Keratinocyte (primary cell): ENCODE results near the gene ZDHHC9. TPM values are rescaled to one million over a fixed set of nuclear protein-coding genes. Genes with fewer than 3 reads are reported as not detected.

Source experiments
- DNase-seq: peaks from one replicate; pipeline ENCODE4 v3.0.0-alpha.2; 2011; ENCODE audit warnings: low read depth, missing footprints, low spot score
- FAIRE-seq: peaks from 2 replicates; lab custom pipeline; 2011; peaks lifted over from hg19 to GRCh38; lab: Jason Lieb, UNC
- H2AFZ ChIP-seq: 2 replicates; pipeline ENCODE4 v1.6.0; 2012; ENCODE audit warnings: low read length, control low read depth, inconsistent platforms; ENCODE audit not compliant: control insufficient read depth
- H3K27ac ChIP-seq: 2 replicates; pipeline ENCODE4 v1.5.1; 2011; ENCODE audit warnings: low read length; ENCODE audit not compliant: control insufficient read depth, insufficient read depth
- H3K27me3 ChIP-seq: 3 replicates; pipeline ENCODE4 v1.6.0; 2011; ENCODE audit warnings: low read length; ENCODE audit not compliant: control insufficient read depth, insufficient read depth; ENCODE audit errors: extremely low read depth
- H3K36me3 ChIP-seq, 2 experiments: 2 replicates in 1 of 2; 3 replicates in 1 of 2; pipeline ENCODE4 v1.5.1; 2011; ENCODE audit warnings: low read length in 2 of 2, mild to moderate bottlenecking in 1 of 2; ENCODE audit not compliant: control insufficient read depth in 2 of 2, insufficient read depth in 2 of 2; ENCODE audit errors: extremely low read depth in 1 of 2
- H3K4me1 ChIP-seq: 3 replicates; pipeline ENCODE4 v1.5.1; 2011; ENCODE audit warnings: low read length; ENCODE audit not compliant: control insufficient read depth, insufficient read depth; ENCODE audit errors: extremely low read depth
- H3K4me2 ChIP-seq: 3 replicates; pipeline ENCODE4 v1.6.0; 2011; ENCODE audit warnings: low read depth, low read length; ENCODE audit not compliant: control insufficient read depth, insufficient read depth; ENCODE audit errors: extremely low read depth
- H3K4me3 ChIP-seq, 3 experiments: fragments of 200-600 bp in 1 of 3; sonication (generic) in 1 of 3; 2 replicates in 2 of 3; 3 replicates in 1 of 3; pipeline ENCODE4 v1.5.1; 2011 to 2016; ENCODE audit warnings: low read length in 3 of 3, mild to moderate bottlenecking in 3 of 3, control low read depth in 2 of 3, inconsistent platforms in 1 of 3, low read depth in 1 of 3, mixed read lengths in 1 of 3, mixed run types in 1 of 3, moderate library complexity in 1 of 3; ENCODE audit not compliant: control insufficient read depth in 2 of 3, insufficient read depth in 2 of 3; ENCODE audit errors: extremely low read depth in 1 of 3
- H3K79me2 ChIP-seq: 2 replicates; pipeline ENCODE4 v1.6.0; 2012; ENCODE audit warnings: low read length; ENCODE audit not compliant: control insufficient read depth, insufficient read depth
- H3K9ac ChIP-seq: 3 replicates; pipeline ENCODE4 v1.6.0; 2011; ENCODE audit warnings: low read length; ENCODE audit not compliant: control insufficient read depth, insufficient read depth; ENCODE audit errors: extremely low read depth
- H3K9me1 ChIP-seq: 3 replicates; pipeline ENCODE4 v1.6.0; 2011; ENCODE audit warnings: low read length; ENCODE audit not compliant: control insufficient read depth, insufficient read depth; ENCODE audit errors: extremely low read depth
- H3K9me3 ChIP-seq: 2 replicates; pipeline ENCODE4 v1.5.1; 2012; ENCODE audit warnings: low read depth, low read length; ENCODE audit not compliant: control insufficient read depth
- H4K20me1 ChIP-seq: 3 replicates; pipeline ENCODE4 v1.6.0; 2011; ENCODE audit warnings: low read length; ENCODE audit not compliant: control insufficient read depth, insufficient read depth; ENCODE audit errors: extremely low read depth
- EZH2 ChIP-seq: IDR thresholded peaks from one replicate; pipeline ENCODE4 v1.6.1; 2012; ENCODE audit warnings: inconsistent platforms, mild to moderate bottlenecking, low read length, moderate library complexity
- dilution Hi-C: fragments of 300-500 bp; cut with MboI; formaldehyde crosslinking; loops from one replicate; pipeline ENCODE4 v1.7.0; 2020; ENCODE audit warnings: low sequenced_read_pairs; ENCODE audit not compliant: extremely low pct_ligation_motif_present
- polyA plus RNA-seq, 5 experiments: library from polyadenylated mRNA; depleted of rRNA in 3 of 5; stranded (reverse) in 3 of 5; stranded (forward) in 1 of 5; unstranded in 1 of 5; fragments of >200 nt; gene quantifications; 1 replicate in 1 of 5; 2 replicates in 3 of 5; 3 replicates in 1 of 5; pipeline versions ENCODE4 v1.2.1 to v1.2.3, GENCODE V29; 2011 to 2012; ENCODE audit warnings: missing spikeins in 2 of 5, low read depth in 1 of 5, low replicate concordance in 1 of 5
- TF ChIP-seq, protein P1 (sequence below), 3 experiments: IDR thresholded peaks in 1 of 3; conservative IDR thresholded peaks in 1 of 3; optimal IDR thresholded peaks in 1 of 3; 2 replicates in 2 of 3; 3 replicates in 1 of 3; pipeline versions ENCODE3 to v1.5.1; 2011; ENCODE audit warnings: low read length in 3 of 3, mild to moderate bottlenecking in 3 of 3, moderate library complexity in 2 of 3, control low read depth in 1 of 3, inconsistent platforms in 1 of 3; ENCODE audit not compliant: insufficient read depth in 2 of 3; ENCODE audit errors: extremely low read depth in 1 of 3

The ZDHHC9 gene
- polyA plus RNA-seq, 1 donor (not counting 4 experiments of a cell fraction or from before 2014, with no cell fraction given) = 30.0 TPM

DNA sequence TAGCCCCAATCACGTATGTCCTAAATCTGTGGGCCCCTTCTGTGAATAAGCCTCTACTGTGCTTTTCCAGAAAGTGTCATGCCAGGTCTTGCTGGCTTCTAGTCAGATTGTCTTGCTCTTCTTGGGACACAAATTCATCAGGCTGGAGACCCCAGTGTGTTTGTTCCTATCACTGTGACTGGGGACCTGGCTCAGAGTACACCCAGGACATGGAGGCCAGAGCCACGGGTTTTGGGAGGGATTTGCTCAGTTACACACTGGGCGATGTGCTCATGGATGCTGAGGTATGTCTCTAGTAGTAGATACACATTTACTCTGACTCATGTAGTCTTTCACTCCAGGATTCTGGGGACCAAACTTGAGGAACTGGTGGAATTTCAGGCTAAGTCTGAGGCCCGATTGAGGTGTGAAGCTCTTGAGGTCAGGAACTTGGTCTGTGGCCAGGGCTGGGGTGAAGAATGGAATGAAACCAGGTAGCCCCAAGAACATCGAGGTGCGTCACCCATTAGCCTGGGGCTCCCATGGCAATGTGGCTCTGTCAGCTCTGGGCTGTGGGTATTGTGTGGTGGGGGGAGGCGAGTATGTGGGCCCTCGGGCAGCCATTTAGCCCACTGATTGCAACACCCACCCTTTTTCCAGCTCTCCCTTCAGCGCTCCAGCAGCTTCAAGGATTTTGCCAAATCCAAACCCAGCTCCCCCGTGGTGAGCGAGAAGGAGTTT lies 56.2 kb downstream of the ZDHHC9 start:
- Histone ChIP-seq H3K79me2 (no peaks in the 10 kb centered on the region), H3K9me3 (no peaks in the 10 kb centered on the region), H3K27me3 (no peaks in the 10 kb centered on the region), H3K4me1 (no peaks in the 10 kb centered on the region), H3K36me3 (no peaks in the 10 kb centered on the region), H3K9me1 (no peaks in the 10 kb centered on the region), H4K20me1 (no peaks in the 10 kb centered on the region), H3K27ac (no peak overlapping the region), H2AFZ (no peak overlapping the region), H3K9ac (no peak overlapping the region), H3K4me3 (no peak overlapping the region), H3K4me2 (no peak overlapping the region)
- dilution Hi-C loops = no loop called here
- no peak for TF ChIP-seq EZH2
- TF ChIP-seq, protein P1, sequence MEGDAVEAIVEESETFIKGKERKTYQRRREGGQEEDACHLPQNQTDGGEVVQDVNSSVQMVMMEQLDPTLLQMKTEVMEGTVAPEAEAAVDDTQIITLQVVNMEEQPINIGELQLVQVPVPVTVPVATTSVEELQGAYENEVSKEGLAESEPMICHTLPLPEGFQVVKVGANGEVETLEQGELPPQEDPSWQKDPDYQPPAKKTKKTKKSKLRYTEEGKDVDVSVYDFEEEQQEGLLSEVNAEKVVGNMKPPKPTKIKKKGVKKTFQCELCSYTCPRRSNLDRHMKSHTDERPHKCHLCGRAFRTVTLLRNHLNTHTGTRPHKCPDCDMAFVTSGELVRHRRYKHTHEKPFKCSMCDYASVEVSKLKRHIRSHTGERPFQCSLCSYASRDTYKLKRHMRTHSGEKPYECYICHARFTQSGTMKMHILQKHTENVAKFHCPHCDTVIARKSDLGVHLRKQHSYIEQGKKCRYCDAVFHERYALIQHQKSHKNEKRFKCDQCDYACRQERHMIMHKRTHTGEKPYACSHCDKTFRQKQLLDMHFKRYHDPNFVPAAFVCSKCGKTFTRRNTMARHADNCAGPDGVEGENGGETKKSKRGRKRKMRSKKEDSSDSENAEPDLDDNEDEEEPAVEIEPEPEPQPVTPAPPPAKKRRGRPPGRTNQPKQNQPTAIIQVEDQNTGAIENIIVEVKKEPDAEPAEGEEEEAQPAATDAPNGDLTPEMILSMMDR (optimal IDR thresholded peaks at IDR 0.05 in 1 of 3, IDR thresholded peaks at IDR 0.05 in 1 of 3, conservative IDR thresholded peaks at IDR 0.05 in 1 of 3; ENCODE audit: extremely low read depth in 1 of 3, insufficient read depth in 2 of 3, low read length in 3 of 3) = no peak
- DNase-seq (no peak), FAIRE-seq (no peak)

DNA sequence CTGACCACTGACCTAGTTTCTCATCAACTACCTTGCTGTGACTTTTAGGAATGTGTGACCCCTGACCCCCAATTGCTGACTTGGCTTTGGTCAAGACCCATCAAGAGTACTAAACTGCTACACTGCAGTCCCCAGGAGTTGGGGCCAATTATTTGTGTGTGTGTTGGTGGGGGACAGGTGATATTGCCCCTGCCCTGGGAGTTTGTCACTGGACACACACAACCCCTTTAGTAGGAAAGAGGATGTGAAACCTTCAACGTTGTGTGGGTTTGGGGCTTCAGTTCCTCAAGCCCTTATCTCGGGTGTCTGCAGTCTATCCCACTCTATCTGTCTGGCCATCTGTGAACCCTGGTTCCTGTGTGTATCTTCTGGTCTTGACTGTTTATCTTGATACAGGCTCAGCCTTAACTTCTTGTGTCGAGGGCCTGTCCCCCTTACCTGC lies 57.5 kb downstream of the ZDHHC9 start:
- H3K9me3 ChIP-seq = no peaks in the 10 kb centered on the region
- TF ChIP-seq, protein P1 (optimal IDR thresholded peaks at IDR 0.05 in 1 of 3, IDR thresholded peaks at IDR 0.05 in 1 of 3, conservative IDR thresholded peaks at IDR 0.05 in 1 of 3; ENCODE audit: extremely low read depth in 1 of 3, insufficient read depth in 2 of 3, low read length in 3 of 3) = no peak
- TF ChIP-seq EZH2 = no peak
- dilution Hi-C loops = no loop called here
- H2AFZ ChIP-seq = no peak overlapping the region
- H3K79me2 ChIP-seq = no peaks in the 10 kb centered on the region
- H3K9ac ChIP-seq = no peak overlapping the region
- no peaks in the 10 kb centered on the region for H4K20me1 ChIP-seq
- DNase-seq = no peak
- no peaks in the 10 kb centered on the region for H3K27me3 ChIP-seq
- no peaks in the 10 kb centered on the region for H3K36me3 ChIP-seq
- no peak overlapping the region for H3K4me2 ChIP-seq
- no peak for FAIRE-seq
- H3K4me3 ChIP-seq = no peak overlapping the region
- no peaks in the 10 kb centered on the region for H3K9me1 ChIP-seq
- H3K4me1 ChIP-seq = no peaks in the 10 kb centered on the region
- no peak overlapping the region for H3K27ac ChIP-seq
